Transverse colon (tissue), 4 donors: ENCODE measurements around the gene DBNL. TPM values are rescaled to one million over a fixed set of nuclear protein-coding genes. Genes with fewer than 3 reads are reported as not detected.
"Not testable (repeated sequence)": the region's sequence is repeated elsewhere in the genome, so short reads cannot be mapped to it uniquely, and the experiment has no call there.

Experiments
- DNase-seq: peaks from one replicate; pipeline ENCODE4 v3.0.0-alpha.2; 2019
- H3K27ac ChIP-seq, 4 donors: fragments of 200-600 bp; sonication (generic); 2 replicates each; pipeline ENCODE4 v1.5.1; 2016 to 2018; ENCODE audit warnings: inconsistent platforms in 4 of 4
- H3K27me3 ChIP-seq: fragments of 200-600 bp; sonication (generic); 2 replicates; pipeline ENCODE4 v1.5.1; 2017; ENCODE audit warnings: inconsistent platforms
- H3K36me3 ChIP-seq, 4 donors: fragments of 200-600 bp; sonication (generic); 2 replicates each; pipeline ENCODE4 v1.5.1; 2017 to 2019; ENCODE audit warnings: inconsistent platforms in 4 of 4
- H3K4me1 ChIP-seq, 4 donors: fragments of 200-600 bp; sonication (generic); 2 replicates each; pipeline ENCODE4 v1.5.1; 2017 to 2020; ENCODE audit warnings: inconsistent platforms in 4 of 4
- H3K4me3 ChIP-seq, 4 donors: fragments of 200-600 bp; sonication (generic); 1 replicate in 1 of 4; 2 replicates in 3 of 4; pipeline versions ENCODE4 v1.5.1 to v1.6.1; 2017 to 2019; ENCODE audit warnings: inconsistent platforms in 4 of 4
- H3K9me3 ChIP-seq, 2 donors: fragments of 200-600 bp; sonication (generic); 2 replicates each; pipeline ENCODE4 v1.5.1; 2017 to 2019; ENCODE audit warnings: inconsistent platforms in 2 of 2
- EP300 ChIP-seq: sonication (generic); formaldehyde crosslinking; IDR thresholded peaks from one replicate; pipeline ENCODE4 v1.6.1; 2017; ENCODE audit warnings: antibody characterized with exemption, low read depth
- POLR2A ChIP-seq: fragments of 450-650 bp; IDR thresholded peaks from one replicate; pipeline ENCODE4 v1.6.1; 2016; ENCODE audit warnings: antibody characterized with exemption, mild to moderate bottlenecking, moderate library complexity
- POLR2AphosphoS5 ChIP-seq, 3 donors: sonication (generic); formaldehyde crosslinking; IDR thresholded peaks; one replicate each; pipeline ENCODE4 v1.6.1; 2016; ENCODE audit warnings: antibody characterized with exemption in 3 of 3
- WGBS, 2 donors: methylation state at CpG; one replicate each; pipeline ENCODE4 v1.1.5; 2018; ENCODE audit warnings: low coverage in 1 of 2; 5-methylcytosine and 5-hydroxymethylcytosine counted together
- in situ Hi-C, 4 donors: fragments of 200-750 bp; cut with MboI; loops; one replicate each; pipeline versions ENCODE4 v1.15.0 to v1.15.1; 2017; ENCODE audit warnings: low sequenced_read_pairs in 3 of 4, low pct_ligation_motif_present in 1 of 4, low pct_unique_long_range_greater_than_20kb in 1 of 4
- intact Hi-C: fragments of 100-400 bp; cut with DNase I; formaldehyde crosslinking; loops from one replicate; pipeline ENCODE4 v1.15.1; 2023; ENCODE audit warnings: low total_unique reads
- total RNA-seq, 4 donors: library from RNA; depleted of rRNA; stranded (reverse); fragments of >200 nt; gene quantifications; one replicate each; pipeline ENCODE4 v1.1.0, GENCODE V29; 2016
- TF ChIP-seq, protein P1 (sequence below), 5 experiments: fragments of 200-600 bp in 3 of 5; fragments of 450-650 bp in 2 of 5; sonication (generic) in 3 of 5; IDR thresholded peaks; 1 replicate in 2 of 5; 2 replicates in 3 of 5; pipeline ENCODE4 v1.5.1; 2016 to 2017; ENCODE audit warnings: antibody characterized with exemption in 5 of 5, inconsistent platforms in 3 of 5, mild to moderate bottlenecking in 2 of 5, moderate library complexity in 1 of 5

The DBNL gene
- total RNA-seq, 4 donors from 2014 or later: 97.5 to 184 (median 137) TPM

DNA sequence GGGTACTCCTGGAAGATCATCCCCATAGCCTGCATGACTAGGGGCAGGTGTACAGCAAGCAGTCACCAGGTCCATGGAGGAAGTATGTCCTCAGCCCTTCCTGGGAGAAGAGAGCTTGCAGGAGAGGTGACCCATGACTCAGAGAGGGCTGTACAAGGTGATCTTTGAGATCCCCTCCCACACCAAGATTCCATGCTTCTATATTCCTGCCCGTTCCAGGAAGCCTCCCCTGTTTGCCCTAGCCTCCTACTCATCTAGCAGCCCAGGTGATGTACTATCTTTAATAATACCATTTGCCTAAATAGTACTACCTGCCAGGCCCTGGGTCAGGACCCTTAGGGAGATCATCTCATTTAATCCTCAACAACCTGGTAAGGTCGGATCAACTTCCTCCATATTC is 6.6 kb upstream of the DBNL start:
- WGBS, 2 donors: 70% methylated on average over 2 of the region's 2 CpGs; no CpG with 5 or more reads in 1 of the 2 donors
- TF ChIP-seq POLR2AphosphoS5 (IDR thresholded peaks at IDR 0.05): peak in 1 of 3 donors; percentile 28
- H3K27me3 ChIP-seq, intact Hi-C loops, H3K36me3 ChIP-seq, DNase-seq, in situ Hi-C loops, H3K9me3 ChIP-seq: not testable (repeated sequence)
- Histone ChIP-seq H3K27ac (peak overlapping the region in 2 of 4 donors; percentile 8 to 47), H3K4me1 (peaks cover 0 to 15% (median 7%) of the 10 kb centered on the region in 4 donors), H3K4me3 (peak overlapping the region in 1 of 4 donors; percentile 32)

- peaks cover 3 to 17% (median 9%) of the 10 kb centered on the region in 4 donors for H3K4me1 ChIP-seq
- H3K27me3 ChIP-seq, H3K9me3 ChIP-seq, DNase-seq, intact Hi-C loops, in situ Hi-C loops, H3K36me3 ChIP-seq: not testable (repeated sequence)
- peak overlapping the region in 1 of 4 donors; percentile 32 for H3K4me3 ChIP-seq
- no CpG with 5 or more reads among the region's 12 CpGs for WGBS, 2 donors
- H3K27ac ChIP-seq: peak overlapping the region in 2 of 4 donors; percentile 47 to 48
These were observed 5.9 kb upstream of the DBNL start for GRCh38 chr7:44038553-44038952.

DNA sequence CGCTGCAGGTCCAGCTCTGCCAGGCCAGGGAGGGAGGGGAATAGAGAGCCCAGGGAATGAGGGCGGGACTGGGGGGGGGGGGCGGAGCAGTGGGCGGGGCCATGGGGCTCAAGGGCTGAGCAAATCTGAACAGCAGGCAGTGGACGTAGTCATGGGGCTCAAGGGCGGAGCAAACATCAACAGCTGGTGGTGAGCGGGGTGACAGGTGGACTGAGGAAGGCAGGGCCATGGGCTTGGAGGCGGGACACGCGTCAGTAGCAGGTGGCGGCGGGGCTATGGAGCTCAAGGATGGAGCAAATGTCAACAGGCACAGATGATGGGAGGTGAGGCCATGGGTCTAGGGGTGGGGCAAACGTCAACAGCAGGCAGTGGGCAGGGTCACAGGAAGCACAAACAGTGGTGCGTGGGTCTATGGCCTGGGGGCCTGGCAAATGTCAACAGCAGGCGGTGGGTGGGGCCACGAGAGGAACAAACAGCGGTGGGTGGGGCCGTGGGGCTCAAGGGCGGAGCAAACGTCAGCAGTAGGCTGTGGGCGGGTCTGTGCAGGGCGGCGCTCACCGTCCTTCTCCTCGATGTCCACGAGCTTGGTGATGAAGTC is 5.4 kb upstream of the DBNL start:
- H3K4me1 ChIP-seq: peaks cover 8 to 22% (median 14%) of the 10 kb centered on the region in 4 donors
- H3K36me3 ChIP-seq, H3K27me3 ChIP-seq, intact Hi-C loops, H3K9me3 ChIP-seq, in situ Hi-C loops: not testable (repeated sequence)
- peak; percentile 98 for DNase-seq
- WGBS, 2 donors: 7% methylated on average over 14 of the region's 26 CpGs; no CpG with 5 or more reads in 1 of the 2 donors
- peak in 2 of 3 donors; percentile 56 to 69 for TF ChIP-seq POLR2AphosphoS5 (IDR thresholded peaks at IDR 0.05)
- peak overlapping the region; percentile 66 to 88 (median 74) for H3K27ac ChIP-seq
- H3K4me3 ChIP-seq: peak overlapping the region in 2 of 4 donors; percentile 11 to 36

- in situ Hi-C loops, H3K36me3 ChIP-seq, H3K9me3 ChIP-seq, DNase-seq, intact Hi-C loops, H3K27me3 ChIP-seq: not testable (repeated sequence)
- Histone ChIP-seq H3K4me3 (peak overlapping the region in 3 of 4 donors; percentile 11 to 43 (median 34)), H3K4me1 (peaks cover 9 to 23% (median 16%) of the 10 kb centered on the region in 4 donors), H3K27ac (peak overlapping the region; percentile 33 to 79 (median 70))
- 10% methylated on average over 2 of the region's 40 CpGs; no CpG with 5 or more reads in 1 of the 2 donors for WGBS, 2 donors
These were observed 4.6 kb upstream of the DBNL start for GRCh38 chr7:44039800-44040492.

DNA sequence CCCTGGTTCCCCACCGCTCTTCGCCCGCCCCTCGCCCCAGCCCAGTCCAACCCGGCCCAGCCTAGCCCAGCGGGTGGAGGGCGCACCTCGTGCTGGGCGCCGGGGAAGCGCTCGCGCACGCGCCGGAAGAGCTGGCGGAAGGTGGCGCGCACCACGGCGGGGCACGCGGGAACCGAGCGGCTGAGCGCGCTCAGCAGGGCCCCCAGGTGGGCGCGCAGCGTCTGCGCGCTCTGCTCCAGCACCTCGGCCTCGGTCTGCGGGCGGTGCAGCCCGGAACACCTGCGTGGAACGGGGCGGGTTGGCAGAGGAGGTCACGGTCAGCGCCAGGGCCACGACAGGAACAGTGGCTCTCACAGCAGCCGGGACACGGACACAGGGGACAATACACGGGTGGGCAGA is 4.0 kb upstream of the DBNL start:
- in situ Hi-C loops, H3K36me3 ChIP-seq, H3K9me3 ChIP-seq, H3K27me3 ChIP-seq, intact Hi-C loops: not testable (repeated sequence)
- DNase-seq: peak; percentile 53
- peaks cover 9 to 27% (median 21%) of the 10 kb centered on the region in 4 donors for H3K4me1 ChIP-seq
- peak overlapping the region; percentile 11 to 43 (median 24) for H3K4me3 ChIP-seq
- TF ChIP-seq, protein P1, sequence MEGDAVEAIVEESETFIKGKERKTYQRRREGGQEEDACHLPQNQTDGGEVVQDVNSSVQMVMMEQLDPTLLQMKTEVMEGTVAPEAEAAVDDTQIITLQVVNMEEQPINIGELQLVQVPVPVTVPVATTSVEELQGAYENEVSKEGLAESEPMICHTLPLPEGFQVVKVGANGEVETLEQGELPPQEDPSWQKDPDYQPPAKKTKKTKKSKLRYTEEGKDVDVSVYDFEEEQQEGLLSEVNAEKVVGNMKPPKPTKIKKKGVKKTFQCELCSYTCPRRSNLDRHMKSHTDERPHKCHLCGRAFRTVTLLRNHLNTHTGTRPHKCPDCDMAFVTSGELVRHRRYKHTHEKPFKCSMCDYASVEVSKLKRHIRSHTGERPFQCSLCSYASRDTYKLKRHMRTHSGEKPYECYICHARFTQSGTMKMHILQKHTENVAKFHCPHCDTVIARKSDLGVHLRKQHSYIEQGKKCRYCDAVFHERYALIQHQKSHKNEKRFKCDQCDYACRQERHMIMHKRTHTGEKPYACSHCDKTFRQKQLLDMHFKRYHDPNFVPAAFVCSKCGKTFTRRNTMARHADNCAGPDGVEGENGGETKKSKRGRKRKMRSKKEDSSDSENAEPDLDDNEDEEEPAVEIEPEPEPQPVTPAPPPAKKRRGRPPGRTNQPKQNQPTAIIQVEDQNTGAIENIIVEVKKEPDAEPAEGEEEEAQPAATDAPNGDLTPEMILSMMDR (IDR thresholded peaks at IDR 0.05): peak in 3 of 5 experiments; percentile 11 to 26 (median 19)
- peak overlapping the region; percentile 33 to 77 (median 69) for H3K27ac ChIP-seq
- 1% methylated on average over 21 of the region's 46 CpGs; no CpG with 5 or more reads in 1 of the 2 donors for WGBS, 2 donors

- Histone ChIP-seq H3K36me3 (no peaks in the 10 kb centered on the region), H3K4me1 (peaks cover 15 to 45% (median 30%) of the 10 kb centered on the region in 4 donors), H3K9me3 (no peaks in the 10 kb centered on the region), H3K27me3 (no peaks in the 10 kb centered on the region), H3K4me3 (no peak overlapping the region), H3K27ac (no peak overlapping the region)
- DNase-seq: no peak
- TF ChIP-seq POLR2AphosphoS5 (IDR thresholded peaks at IDR 0.05) (no peak), EP300 (no peak), POLR2A (no peak)
- TF ChIP-seq, protein P1 (IDR thresholded peaks at IDR 0.05): no peak
- 93 to 98% methylated on average over 2 of the region's 2 CpGs for WGBS, 2 donors
- intact Hi-C loops (no loop called here), in situ Hi-C loops (no loop called here)
These were observed 2.3 kb upstream of the DBNL start for GRCh38 chr7:44042221-44042620.
